HepG2 (cell line): ENCODE results near the gene ANXA9. TPM values are rescaled to one million over a fixed set of nuclear protein-coding genes. Genes with fewer than 3 reads are reported as not detected.
A peak's percentile ranks its signal among the peaks of the same experiment; 100 is the strongest.

Experiments
- ATRX ChIP-seq: sonication (generic); formaldehyde crosslinking; IDR thresholded peaks from 2 replicates; pipeline ENCODE4 v1.4.0; 2020; ENCODE audit warnings: missing genetic modification reagents, borderline replicate concordance
- E2F5 ChIP-seq: sonication (generic); formaldehyde crosslinking; conservative IDR thresholded peaks from 2 replicates; pipeline ENCODE4 v1.4.0; 2020; ENCODE audit warnings: missing genetic modification reagents
- ETS1 ChIP-seq: sonication (generic); formaldehyde crosslinking; IDR thresholded peaks from 2 replicates; pipeline ENCODE4 v1.4.0; 2020; ENCODE audit warnings: missing genetic modification reagents
- FOXO1 ChIP-seq: sonication (generic); formaldehyde crosslinking; IDR thresholded peaks from 2 replicates; pipeline ENCODE4 v1.4.0; 2020; ENCODE audit warnings: missing genetic modification reagents
- HMG20A ChIP-seq: IDR thresholded peaks from 2 replicates; pipeline ENCODE4 v1.6.1; 2016; ENCODE audit warnings: borderline replicate concordance
- PHF8 ChIP-seq: sonication (generic); formaldehyde crosslinking; IDR thresholded peaks from 2 replicates; pipeline ENCODE4 v1.5.0; 2020; ENCODE audit warnings: missing genetic modification reagents
- SKI ChIP-seq: fragments of 450-650 bp; IDR thresholded peaks from one replicate; pipeline ENCODE4 v1.6.1; 2018; ENCODE audit warnings: mild to moderate bottlenecking; ENCODE audit not compliant: partially characterized antibody
- ZFP37 ChIP-seq: sonication (generic); formaldehyde crosslinking; IDR thresholded peaks from 2 replicates; pipeline ENCODE4 v1.4.0; 2020; ENCODE audit warnings: missing genetic modification reagents, borderline replicate concordance
- ZNF143 ChIP-seq: sonication (generic); formaldehyde crosslinking; IDR thresholded peaks from 2 replicates; pipeline ENCODE4 v1.4.0; 2020; ENCODE audit warnings: missing genetic modification reagents
- ZNF24 ChIP-seq: fragments of 450-650 bp; IDR thresholded peaks from 2 replicates; pipeline ENCODE4 v1.6.1; 2017; ENCODE audit warnings: antibody characterized with exemption, mild to moderate bottlenecking
- ZNF280D ChIP-seq: sonication (generic); formaldehyde crosslinking; IDR thresholded peaks from 2 replicates; pipeline ENCODE4 v1.5.1; 2020; ENCODE audit warnings: mild to moderate bottlenecking, missing genetic modification reagents
- ZNF496 ChIP-seq: sonication (generic); formaldehyde crosslinking; IDR thresholded peaks from 2 replicates; pipeline ENCODE4 v1.8.1; 2023; ENCODE audit warnings: mild to moderate bottlenecking, moderate library complexity, missing genetic modification reagents; ENCODE audit not compliant: insufficient replicate concordance
- ZNF619 ChIP-seq: sonication (generic); formaldehyde crosslinking; IDR thresholded peaks from 2 replicates; pipeline ENCODE4 v1.4.0; 2020; ENCODE audit warnings: mild to moderate bottlenecking, missing genetic modification reagents
- ZNF646 ChIP-seq: sonication (generic); formaldehyde crosslinking; IDR thresholded peaks from 2 replicates; pipeline ENCODE4 v1.9.0; 2021; ENCODE audit warnings: mild to moderate bottlenecking, missing genetic modification reagents
- ZNF800 ChIP-seq: sonication (generic); formaldehyde crosslinking; IDR thresholded peaks from 2 replicates; pipeline ENCODE4 v1.4.0; 2020; ENCODE audit warnings: missing genetic modification reagents
- polyA plus RNA-seq, 8 experiments: library from polyadenylated mRNA; depleted of rRNA in 3 of 8; stranded (reverse) in 7 of 8; unstranded in 1 of 8; fragments of >200 nt; fragmentation: Illumina TruSeq in 4 of 8; extraction: Trizol in 4 of 8; gene quantifications; 2 replicates each; pipeline versions ENCODE4 v1.2.1 to v1.2.3, GENCODE V29; 2011 to 2016; ENCODE audit warnings: low read depth in 4 of 8, missing spikeins in 1 of 8, mixed read lengths in 1 of 8; ENCODE audit not compliant: insufficient read depth in 1 of 8
- total RNA-seq, 5 experiments: library from RNA; depleted of rRNA; stranded (reverse); fragments of >200 nt; fragmentation: Illumina TruSeq; extraction: Trizol; gene quantifications; 2 replicates each; pipeline ENCODE4 v1.2.3, GENCODE V29; 2016; ENCODE audit warnings: low read depth in 1 of 5

Gene ANXA9
- total and polyA plus RNA-seq, 2 of the 13 experiments (the other 11 are each of a cell fraction or from before 2014, with no cell fraction given) = 13.3 to 23.9 TPM

- TF ChIP-seq ZNF280D (CRISPR knock-in tag) (no peak), SKI (no peak), ZNF143 (no peak), ETS1 (CRISPR knock-in tag) (no peak), ZNF24 (no peak), ZNF800 (no peak), PHF8 (CRISPR knock-in tag) (peak; percentile 73; the same call in 1 of the 2 replicates), ATRX (CRISPR knock-in tag) (no peak), HMG20A (no peak), FOXO1 (CRISPR knock-in tag) (no peak), ZNF496 (no peak), ZNF646 (CRISPR knock-in tag) (no peak), ZFP37 (no peak), ZNF619 (CRISPR knock-in tag) (no peak), E2F5 (no peak)
These were observed 7.3 kb upstream of the ANXA9 start, which contains the start of gene CERS2 (continued) for GRCh38 chr1:150974580-150975478.
